HG03575 (cell line): ENCODE data around the gene TMEM198.

ENCODE experiments used
- ATAC-seq: cut with Tn5 transposase; IDR thresholded peaks from one replicate; pipeline ENCODE4 v1.9.1; 2021; ENCODE audit not compliant: unreplicated experiment, insufficient number of reproducible peaks, low FRiP score; ENCODE audit errors: extremely low read depth

Gene TMEM198

GRCh38 chr2:219556413-219556812, 12.6 kb downstream of the TMEM198 start:
- no peak for ATAC-seq

- no peak for ATAC-seq
Observed at GRCh38 chr2:219557320-219557719, 13.5 kb downstream of the TMEM198 start.

GRCh38 chr2:219557791-219558785, 14.3 kb downstream of the TMEM198 start:
- ATAC-seq: no peak

GRCh38 chr2:219559156-219559915, 15.5 kb downstream of the TMEM198 start:
- no peak for ATAC-seq

GRCh38 chr2:219560037-219560892, 16.4 kb downstream of the TMEM198 start:
- no peak for ATAC-seq

- ATAC-seq: no peak
Observed at GRCh38 chr2:219560893-219561178, 17.0 kb downstream of the TMEM198 start.

- no peak for ATAC-seq
Observed at GRCh38 chr2:219561179-219562048, 17.6 kb downstream of the TMEM198 start.

GRCh38 chr2:219562049-219563020, 18.5 kb downstream of the TMEM198 start:
- no peak for ATAC-seq

- ATAC-seq: no peak
Observed at GRCh38 chr2:219563271-219563928, 19.6 kb downstream of the TMEM198 start.

- ATAC-seq: no peak
Observed at GRCh38 chr2:219565130-219566080, 21.6 kb downstream of the TMEM198 start.

- ATAC-seq: no peak
Observed at GRCh38 chr2:219566640-219567039, 22.8 kb downstream of the TMEM198 start.

- no peak for ATAC-seq
Observed at GRCh38 chr2:219567131-219567530, 23.3 kb downstream of the TMEM198 start.

- no peak for ATAC-seq
Observed at GRCh38 chr2:219567791-219568361, 24.0 kb downstream of the TMEM198 start.

- ATAC-seq: no peak
Observed at GRCh38 chr2:219569041-219569440, 25.2 kb downstream of the TMEM198 start.

- no peak for ATAC-seq
Observed at GRCh38 chr2:219569635-219570034, 25.8 kb downstream of the TMEM198 start.
